PFSK-1 (cell line): ENCODE measurements around the gene FDXR.

Experiments
- FOXP2 ChIP-seq: optimal IDR thresholded peaks from 2 replicates; pipeline ENCODE3; 2011; ENCODE audit warnings: borderline replicate concordance, control low read depth, inconsistent platforms; ENCODE audit not compliant: insufficient read depth; ENCODE audit errors: extremely low read length, extremely low read depth
- POLR2AphosphoS5 ChIP-seq: IDR thresholded peaks from 2 replicates; pipeline ENCODE4 v1.6.1; 2012; ENCODE audit warnings: low read depth, mild to moderate bottlenecking, control low read depth, low read length, moderate library complexity
- REST ChIP-seq, 2 experiments: IDR thresholded peaks; 2 replicates each; pipeline versions ENCODE4 v1.6.1 to v1.8.0; 2011 to 2012; ENCODE audit warnings: low read depth in 2 of 2, low read length in 2 of 2, control low read depth in 1 of 2, inconsistent platforms in 1 of 2, mild to moderate bottlenecking in 1 of 2, moderate library complexity in 1 of 2; ENCODE audit not compliant: insufficient read depth in 1 of 2
- SIN3A ChIP-seq: IDR thresholded peaks from 2 replicates; pipeline ENCODE4 v1.6.1; 2012; ENCODE audit warnings: mild to moderate bottlenecking, low read length, moderate library complexity, borderline replicate concordance; ENCODE audit not compliant: insufficient read depth
- TAF1 ChIP-seq: IDR thresholded peaks from 2 replicates; pipeline ENCODE4 v1.6.1; 2012; ENCODE audit warnings: low read length, control low read depth, borderline replicate concordance; ENCODE audit not compliant: insufficient read depth

FDXR gene

GRCh38 chr17:74848656-74849399 is 24.0 kb downstream of the FDXR start:
- no peak for TF ChIP-seq REST (IDR thresholded peaks at IDR 0.05; ENCODE audit: insufficient read depth in 1 of 2, low read depth in 2 of 2, low read length in 2 of 2)

GRCh38 chr17:74846621-74847020 is 26.2 kb downstream of the FDXR start:
- no peak for TF ChIP-seq REST (IDR thresholded peaks at IDR 0.05; ENCODE audit: insufficient read depth in 1 of 2, low read depth in 2 of 2, low read length in 2 of 2)
- TF ChIP-seq TAF1: no peak
- TF ChIP-seq FOXP2: no peak
- no peak for TF ChIP-seq POLR2AphosphoS5
- no peak for TF ChIP-seq SIN3A

- no peak for TF ChIP-seq POLR2AphosphoS5
- no peak for TF ChIP-seq FOXP2
- no peak for TF ChIP-seq REST (IDR thresholded peaks at IDR 0.05; ENCODE audit: insufficient read depth in 1 of 2, low read depth in 2 of 2, low read length in 2 of 2)
- no peak for TF ChIP-seq TAF1
These were observed 29.5 kb downstream of the FDXR start for GRCh38 chr17:74843352-74843627.

GRCh38 chr17:74842599-74843351 is 30.0 kb downstream of the FDXR start:
- no peak for TF ChIP-seq REST (IDR thresholded peaks at IDR 0.05; ENCODE audit: insufficient read depth in 1 of 2, low read depth in 2 of 2, low read length in 2 of 2)

GRCh38 chr17:74842146-74842598 is 30.6 kb downstream of the FDXR start:
- no peak for TF ChIP-seq POLR2AphosphoS5
- TF ChIP-seq TAF1: no peak
- TF ChIP-seq REST (IDR thresholded peaks at IDR 0.05; ENCODE audit: insufficient read depth in 1 of 2, low read depth in 2 of 2, low read length in 2 of 2): no peak
- TF ChIP-seq SIN3A: no peak
- TF ChIP-seq FOXP2: no peak
